Sigmoid colon (tissue), 7 donors: ENCODE data around the gene MMP21. TPM values are rescaled to one million over a fixed set of nuclear protein-coding genes. Genes with fewer than 3 reads are reported as not detected.

Source experiments
- DNase-seq: peaks from one replicate; pipeline ENCODE4 v3.0.0-alpha.2; 2019
- H3K27ac ChIP-seq, 4 donors: fragments of 200-600 bp; sonication (generic); one replicate each; pipeline ENCODE4 v1.5.1; 2016 to 2019; ENCODE audit warnings: mild to moderate bottlenecking in 1 of 4
- H3K27me3 ChIP-seq, 3 donors: fragments of 200-600 bp; sonication (generic); one replicate each; pipeline ENCODE4 v1.5.1; 2019; ENCODE audit warnings: mild to moderate bottlenecking in 1 of 3
- H3K36me3 ChIP-seq, 4 donors: fragments of 200-600 bp; sonication (generic); one replicate each; pipeline ENCODE4 v1.5.1; 2016 to 2019
- H3K4me1 ChIP-seq, 4 donors: fragments of 200-600 bp; sonication (generic); one replicate each; pipeline ENCODE4 v1.5.1; 2017 to 2019
- H3K4me3 ChIP-seq, 4 donors: fragments of 200-600 bp; sonication (generic); one replicate each; pipeline ENCODE4 v1.5.1; 2017 to 2019; ENCODE audit warnings: mild to moderate bottlenecking in 2 of 4, moderate library complexity in 1 of 4
- H3K9me3 ChIP-seq, 4 donors: fragments of 200-600 bp in 3 of 4; sonication (generic) in 3 of 4; one replicate each; pipeline versions ENCODE4 v1.5.1 to v1.6.1; 2013 to 2019
- EP300 ChIP-seq, 4 donors: sonication (generic); formaldehyde crosslinking; IDR thresholded peaks; one replicate each; pipeline ENCODE4 v1.6.1; 2017; ENCODE audit warnings: antibody characterized with exemption in 4 of 4
- POLR2A ChIP-seq, 2 donors: fragments of 450-650 bp; IDR thresholded peaks; one replicate each; pipeline ENCODE4 v1.6.1; 2016; ENCODE audit warnings: antibody characterized with exemption in 2 of 2, mild to moderate bottlenecking in 2 of 2, moderate library complexity in 2 of 2
- POLR2AphosphoS5 ChIP-seq, 4 donors: sonication (generic); formaldehyde crosslinking; IDR thresholded peaks; one replicate each; pipeline ENCODE4 v1.6.1; 2017; ENCODE audit warnings: antibody characterized with exemption in 4 of 4
- WGBS, 2 donors: extraction: QIAGEN DNeasy Blood & Tissue Kit; methylation state at CpG; one replicate each; pipeline ENCODE4 v1.1.7; 2013; 5-methylcytosine and 5-hydroxymethylcytosine counted together
- intact Hi-C: fragments of 100-400 bp; cut with DNase I; formaldehyde crosslinking; loops from one replicate; pipeline ENCODE4 v1.15.1; 2023
- polyA plus RNA-seq, 3 donors: library from polyadenylated mRNA; stranded (reverse); fragments of 200-250 nt; gene quantifications; one replicate each; pipeline ENCODE4 v1.2.3, GENCODE V29; 2013
- total RNA-seq, 4 donors: library from RNA; depleted of rRNA; stranded (reverse); fragments of >200 nt; gene quantifications; one replicate each; pipeline ENCODE4 v1.1.0, GENCODE V29; 2016
- TF ChIP-seq, protein P1 (sequence below), 4 experiments: fragments of 450-650 bp in 3 of 4; fragments of 200-600 bp in 1 of 4; IDR thresholded peaks; one replicate each; pipeline ENCODE4 v1.5.1; 2016 to 2019; ENCODE audit warnings: antibody characterized with exemption in 4 of 4, mild to moderate bottlenecking in 3 of 4, moderate library complexity in 2 of 4
- donor health status: healthy with polysubstance abuse.
- donor health status: Bipolar disorder and iron deficiency.
- donor health status: healthy.

Gene MMP21
- total and polyA plus RNA-seq, 7 donors: 0.07 to 0.33 TPM; not detected in 5

DNA sequence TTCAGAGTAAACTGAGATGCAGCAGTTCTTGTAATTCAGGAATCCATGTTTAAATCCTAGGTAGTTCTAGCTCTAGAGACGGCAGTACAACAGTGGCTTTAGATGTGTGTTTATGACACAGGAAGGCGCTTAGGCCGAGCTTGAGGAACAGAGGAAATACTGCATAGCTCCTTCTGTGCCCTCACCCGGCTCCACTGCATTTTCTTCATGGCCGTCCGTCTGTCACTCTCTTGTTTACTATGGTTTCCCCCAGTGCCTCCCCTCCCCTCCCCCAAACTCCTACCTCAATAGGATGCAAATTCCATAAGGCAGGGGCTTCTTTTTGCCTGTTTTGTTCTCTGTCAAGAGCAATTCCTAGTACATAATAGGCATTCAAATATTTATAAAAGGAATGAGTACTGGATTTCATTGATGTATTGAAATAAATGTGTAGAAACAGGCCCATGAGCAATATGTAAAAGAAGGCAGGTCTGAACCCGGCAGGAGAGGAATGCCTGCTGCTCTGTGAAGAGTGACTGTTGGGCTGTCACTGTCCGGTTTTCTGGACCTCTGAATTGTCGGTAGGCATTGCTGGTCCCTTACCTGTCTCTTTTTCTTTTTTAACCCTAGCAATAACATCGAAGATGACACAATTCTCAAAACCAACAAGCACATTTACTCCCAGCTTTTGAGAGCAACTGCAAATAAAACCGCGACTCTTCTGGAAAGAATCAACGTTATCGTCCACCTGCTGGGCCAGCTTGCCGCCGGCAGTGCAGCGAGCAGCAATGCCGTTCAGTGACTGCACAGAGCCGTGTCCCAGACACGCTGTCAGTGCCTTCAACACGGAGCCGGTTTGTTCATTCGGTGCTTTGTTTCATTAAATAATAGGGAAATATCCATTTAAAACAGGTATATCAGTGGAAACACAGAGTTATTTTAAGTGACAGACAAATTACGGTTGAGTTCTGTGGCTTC is 12.7 kb downstream of the MMP21 start:
- H3K36me3 ChIP-seq: peaks cover 0 to 59% (median 28%) of the 10 kb centered on the region in 4 donors
- H3K4me3 ChIP-seq: no peak overlapping the region
- H3K27me3 ChIP-seq: no peaks in the 10 kb centered on the region
- no peak for TF ChIP-seq POLR2AphosphoS5 (IDR thresholded peaks at IDR 0.05)
- no peak for TF ChIP-seq POLR2A (IDR thresholded peaks at IDR 0.05)
- TF ChIP-seq, protein P1, sequence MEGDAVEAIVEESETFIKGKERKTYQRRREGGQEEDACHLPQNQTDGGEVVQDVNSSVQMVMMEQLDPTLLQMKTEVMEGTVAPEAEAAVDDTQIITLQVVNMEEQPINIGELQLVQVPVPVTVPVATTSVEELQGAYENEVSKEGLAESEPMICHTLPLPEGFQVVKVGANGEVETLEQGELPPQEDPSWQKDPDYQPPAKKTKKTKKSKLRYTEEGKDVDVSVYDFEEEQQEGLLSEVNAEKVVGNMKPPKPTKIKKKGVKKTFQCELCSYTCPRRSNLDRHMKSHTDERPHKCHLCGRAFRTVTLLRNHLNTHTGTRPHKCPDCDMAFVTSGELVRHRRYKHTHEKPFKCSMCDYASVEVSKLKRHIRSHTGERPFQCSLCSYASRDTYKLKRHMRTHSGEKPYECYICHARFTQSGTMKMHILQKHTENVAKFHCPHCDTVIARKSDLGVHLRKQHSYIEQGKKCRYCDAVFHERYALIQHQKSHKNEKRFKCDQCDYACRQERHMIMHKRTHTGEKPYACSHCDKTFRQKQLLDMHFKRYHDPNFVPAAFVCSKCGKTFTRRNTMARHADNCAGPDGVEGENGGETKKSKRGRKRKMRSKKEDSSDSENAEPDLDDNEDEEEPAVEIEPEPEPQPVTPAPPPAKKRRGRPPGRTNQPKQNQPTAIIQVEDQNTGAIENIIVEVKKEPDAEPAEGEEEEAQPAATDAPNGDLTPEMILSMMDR (IDR thresholded peaks at IDR 0.05): no peak
- TF ChIP-seq EP300 (IDR thresholded peaks at IDR 0.05): no peak
- WGBS, 2 donors: 95 to 97% methylated on average over 24 of the region's 24 CpGs
- H3K27ac ChIP-seq: peak overlapping the region in 1 of 4 donors; percentile 14
- DNase-seq: no peak
- no peaks in the 10 kb centered on the region for H3K9me3 ChIP-seq
- intact Hi-C loops: no loop called here
- peaks cover 0 to 16% (median 4%) of the 10 kb centered on the region in 4 donors for H3K4me1 ChIP-seq

DNA sequence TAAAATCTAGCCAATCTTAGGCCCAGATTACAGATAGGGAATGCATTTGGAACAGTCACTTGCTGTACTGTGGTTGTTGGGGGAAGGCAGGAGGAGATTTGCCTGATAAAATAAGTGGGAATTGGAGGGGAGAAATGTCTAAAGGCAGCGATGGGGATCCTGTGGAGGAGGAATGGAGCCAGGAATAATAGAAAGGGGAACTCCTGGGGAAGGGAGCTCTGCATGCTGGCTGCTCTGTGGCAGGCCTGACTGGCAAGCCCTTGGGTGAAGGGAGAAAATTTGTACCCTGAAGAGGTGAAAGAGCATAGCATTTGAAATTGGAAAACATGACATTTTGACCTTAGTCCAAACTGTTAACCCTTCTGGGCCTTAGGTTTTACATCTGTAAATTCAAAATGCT is 13.7 kb downstream of the MMP21 start:
- intact Hi-C loops: no loop called here
- Histone ChIP-seq H3K27me3 (no peaks in the 10 kb centered on the region), H3K36me3 (peaks cover 0 to 62% (median 30%) of the 10 kb centered on the region in 4 donors), H3K9me3 (no peaks in the 10 kb centered on the region), H3K4me3 (no peak overlapping the region), H3K4me1 (peaks cover 0 to 15% (median 2%) of the 10 kb centered on the region in 4 donors), H3K27ac (no peak overlapping the region)
- 70 to 94% methylated on average over 1 of the region's 1 CpG for WGBS, 2 donors
- TF ChIP-seq POLR2AphosphoS5 (IDR thresholded peaks at IDR 0.05): no peak
- TF ChIP-seq POLR2A (IDR thresholded peaks at IDR 0.05): no peak
- TF ChIP-seq EP300 (IDR thresholded peaks at IDR 0.05): no peak
- TF ChIP-seq, protein P1 (IDR thresholded peaks at IDR 0.05): no peak
- DNase-seq: no peak

DNA sequence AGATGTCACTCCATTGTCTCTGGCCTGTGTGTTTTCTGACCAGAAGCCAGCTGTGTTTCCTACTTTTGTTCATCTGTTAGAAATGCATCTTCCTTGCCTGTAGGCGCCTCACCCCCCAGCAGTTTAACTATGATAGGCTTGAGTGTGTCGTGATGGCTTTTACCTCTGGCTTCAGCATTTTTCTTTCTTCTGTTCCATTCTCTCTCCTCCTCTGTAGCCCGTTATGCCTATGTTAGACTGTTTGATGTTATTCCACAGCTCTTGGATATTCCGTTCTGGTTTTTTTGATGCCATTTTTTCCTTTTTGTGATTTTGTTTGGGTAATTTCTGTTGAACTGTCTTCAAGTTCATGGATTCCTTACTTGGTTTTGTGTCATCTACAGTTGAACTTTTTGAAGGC is 17.9 kb downstream of the MMP21 start:
- Histone ChIP-seq H3K9me3 (no peaks in the 10 kb centered on the region), H3K36me3 (peaks cover 0 to 66% (median 27%) of the 10 kb centered on the region in 4 donors), H3K4me3 (no peak overlapping the region), H3K27me3 (no peaks in the 10 kb centered on the region), H3K27ac (no peak overlapping the region), H3K4me1 (peaks cover 0 to 11% (median 0%) of the 10 kb centered on the region in 4 donors)
- TF ChIP-seq POLR2AphosphoS5 (IDR thresholded peaks at IDR 0.05) (no peak), EP300 (IDR thresholded peaks at IDR 0.05) (no peak), POLR2A (IDR thresholded peaks at IDR 0.05) (no peak)
- TF ChIP-seq, protein P1 (IDR thresholded peaks at IDR 0.05): no peak
- WGBS, 2 donors: 94 to 99% methylated on average over 4 of the region's 4 CpGs
- no peak for DNase-seq
- intact Hi-C loops: no loop called here

DNA sequence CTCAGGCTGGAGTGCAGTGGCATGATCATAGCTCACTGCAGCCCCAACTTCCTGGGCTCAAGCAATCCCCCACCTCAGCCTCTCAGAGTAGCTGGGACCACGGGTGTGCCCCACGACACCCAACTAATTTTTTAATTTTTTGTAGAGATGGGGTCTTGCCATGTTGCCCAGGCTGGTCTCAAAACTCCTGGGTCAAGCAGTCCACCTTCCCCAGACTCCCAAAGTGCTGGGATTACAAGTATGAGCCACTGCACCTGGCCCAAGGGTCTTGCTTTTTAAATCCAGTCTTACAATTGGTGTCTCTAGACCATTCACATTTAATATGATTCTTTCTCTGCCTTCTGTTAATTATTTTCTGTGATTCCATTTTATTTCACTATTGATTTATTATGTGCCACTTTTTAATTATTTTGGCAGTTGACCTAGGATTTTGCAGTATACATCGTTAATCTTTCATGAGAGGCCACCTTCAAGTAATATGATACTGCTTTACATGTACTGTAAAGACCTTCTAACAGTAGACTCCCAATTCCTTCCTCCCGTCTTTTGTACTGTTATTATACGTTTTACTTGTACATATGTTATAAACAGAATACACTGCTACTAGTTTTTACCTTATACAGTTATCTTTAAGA is 18.7 kb downstream of the MMP21 start:
- peaks cover 0 to 11% (median 0%) of the 10 kb centered on the region in 4 donors for H3K4me1 ChIP-seq
- H3K27me3 ChIP-seq: no peaks in the 10 kb centered on the region
- intact Hi-C loops: no loop called here
- no peak for TF ChIP-seq POLR2A (IDR thresholded peaks at IDR 0.05)
- no peak overlapping the region for H3K27ac ChIP-seq
- no peak overlapping the region for H3K4me3 ChIP-seq
- no peaks in the 10 kb centered on the region for H3K9me3 ChIP-seq
- WGBS, 2 donors: 96 to 97% methylated on average over 5 of the region's 5 CpGs
- DNase-seq: no peak
- H3K36me3 ChIP-seq: peaks cover 0 to 66% (median 31%) of the 10 kb centered on the region in 4 donors

DNA sequence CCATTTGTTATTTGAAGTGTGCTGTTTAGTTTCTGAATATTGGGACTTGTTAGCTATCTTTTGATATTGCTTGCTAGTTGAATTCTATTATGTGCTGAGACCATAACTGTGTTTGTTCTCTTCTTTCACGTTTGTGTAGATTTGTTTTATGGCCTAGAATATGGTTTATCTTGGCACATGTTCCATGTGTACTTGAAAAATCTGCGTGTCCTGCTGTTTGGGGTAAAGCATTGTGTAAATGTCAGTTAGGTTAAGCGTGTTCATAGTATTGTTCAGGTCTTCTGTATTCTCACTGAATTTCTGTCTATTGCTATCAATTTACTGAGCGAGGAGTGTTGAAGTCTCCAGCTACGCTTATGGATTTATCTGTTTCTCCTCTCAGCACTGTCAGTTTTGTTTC is 19.4 kb downstream of the MMP21 start:
- Histone ChIP-seq H3K36me3 (peaks cover 0 to 72% (median 34%) of the 10 kb centered on the region in 4 donors), H3K4me1 (peaks cover 0 to 11% (median 0%) of the 10 kb centered on the region in 4 donors), H3K4me3 (no peak overlapping the region), H3K27me3 (no peaks in the 10 kb centered on the region), H3K27ac (no peak overlapping the region), H3K9me3 (no peaks in the 10 kb centered on the region)
- TF ChIP-seq EP300 (IDR thresholded peaks at IDR 0.05) (no peak), POLR2AphosphoS5 (IDR thresholded peaks at IDR 0.05) (no peak), POLR2A (IDR thresholded peaks at IDR 0.05) (no peak)
- TF ChIP-seq, protein P1 (IDR thresholded peaks at IDR 0.05): no peak
- 15 to 65% methylated on average over 5 of the region's 5 CpGs for WGBS, 2 donors
- intact Hi-C loops: no loop called here
- no peak for DNase-seq
